GM19455 (cell line): ENCODE results near the gene IRX2.

Experiments
- ATAC-seq: cut with Tn5 transposase; IDR thresholded peaks from one replicate; pipeline ENCODE4 v1.9.1; 2021; ENCODE audit not compliant: unreplicated experiment

The IRX2 gene

GRCh38 chr5:2751592-2752021, at the start of gene IRX2:
TSS of gene IRX2 (minus strand) at chr5:2751677. CDS start at chr5:2751413, 264 bp downstream.
- no peak for ATAC-seq

GRCh38 chr5:2800035-2800434, 48.6 kb upstream of the IRX2 start:
- no peak for ATAC-seq

GRCh38 chr5:2797981-2798380, 46.5 kb upstream of the IRX2 start:
- no peak for ATAC-seq

GRCh38 chr5:2797160-2797559, 45.7 kb upstream of the IRX2 start:
- no peak for ATAC-seq

GRCh38 chr5:2783223-2783622, 31.7 kb upstream of the IRX2 start:
- no peak for ATAC-seq

GRCh38 chr5:2782658-2783057, 31.2 kb upstream of the IRX2 start:
- no peak for ATAC-seq

GRCh38 chr5:2780421-2781171, 29.1 kb upstream of the IRX2 start:
- no peak for ATAC-seq

GRCh38 chr5:2779459-2779858, 28.0 kb upstream of the IRX2 start:
- ATAC-seq: no peak

GRCh38 chr5:2776337-2777302, 25.1 kb upstream of the IRX2 start:
- ATAC-seq: no peak

- no peak for ATAC-seq
These were observed 21.9 kb upstream of the IRX2 start for GRCh38 chr5:2773327-2773726.

GRCh38 chr5:2767089-2767488, 15.6 kb upstream of the IRX2 start:
- ATAC-seq: no peak

GRCh38 chr5:2764581-2764980, 13.1 kb upstream of the IRX2 start:
- ATAC-seq: no peak

- ATAC-seq: no peak
These were observed 12.0 kb upstream of the IRX2 start for GRCh38 chr5:2763533-2763794.

- ATAC-seq: no peak
These were observed 11.5 kb upstream of the IRX2 start for GRCh38 chr5:2762744-2763532.

- ATAC-seq: no peak
These were observed 10.5 kb upstream of the IRX2 start for GRCh38 chr5:2761921-2762488.

- no peak for ATAC-seq
These were observed 8.4 kb upstream of the IRX2 start for GRCh38 chr5:2759696-2760461.

GRCh38 chr5:2759091-2759490, 7.6 kb upstream of the IRX2 start:
- no peak for ATAC-seq

GRCh38 chr5:2758632-2759031, 7.2 kb upstream of the IRX2 start:
- no peak for ATAC-seq

GRCh38 chr5:2757563-2758351, 6.3 kb upstream of the IRX2 start:
- ATAC-seq: no peak
